OCI-LY1 (cell line): ENCODE data around the gene QRFP.

ENCODE experiments used
- H2AFZ ChIP-seq: fragments of 200-600 bp; sonication (generic), shearing (Covaris generic); 2 replicates; pipeline ENCODE4 v1.6.0; 2014; ENCODE audit warnings: antibody characterized with exemption, mild to moderate bottlenecking, low read length
- H3F3A ChIP-seq: fragments of 200-600 bp; sonication (generic), shearing (Covaris generic); 2 replicates; pipeline ENCODE4 v1.6.0; 2014; ENCODE audit warnings: mild to moderate bottlenecking, antibody characterized with exemption, low read length, moderate library complexity; ENCODE audit not compliant: insufficient read depth
- H3K27ac ChIP-seq: fragments of 200-600 bp; sonication (generic); 2 replicates; pipeline ENCODE4 v1.5.1; 2014; ENCODE audit warnings: low read length, mixed run types, mild to moderate bottlenecking, low read depth; ENCODE audit not compliant: poor library complexity, severe bottlenecking
- H3K27me3 ChIP-seq: fragments of 200-600 bp; sonication (generic); 2 replicates; pipeline ENCODE4 v1.6.0; 2014; ENCODE audit warnings: antibody characterized with exemption, mild to moderate bottlenecking, low read length, moderate library complexity; ENCODE audit not compliant: insufficient read depth
- H3K36me3 ChIP-seq: fragments of 200-600 bp; sonication (generic); 2 replicates; pipeline ENCODE4 v1.6.1; 2014; ENCODE audit warnings: mild to moderate bottlenecking, antibody characterized with exemption, low read length, moderate library complexity, mixed read lengths; ENCODE audit not compliant: insufficient read depth
- H3K4me1 ChIP-seq: fragments of 200-600 bp; sonication (generic); 2 replicates; pipeline ENCODE4 v1.5.1; 2014; ENCODE audit warnings: mild to moderate bottlenecking, low read length, moderate library complexity; ENCODE audit not compliant: insufficient read depth, severe bottlenecking
- H3K4me2 ChIP-seq: fragments of 200-600 bp; sonication (generic), shearing (Covaris generic); 2 replicates; pipeline ENCODE4 v1.6.1; 2014; ENCODE audit warnings: low read length
- H3K4me3 ChIP-seq: fragments of 200-600 bp; sonication (generic); 2 replicates; pipeline ENCODE4 v1.5.1; 2014; ENCODE audit warnings: low read length, low read depth, mild to moderate bottlenecking, mixed read lengths; ENCODE audit not compliant: poor library complexity, severe bottlenecking
- H3K79me2 ChIP-seq: fragments of 200-600 bp; shearing (Covaris generic); 2 replicates; pipeline ENCODE4 v1.6.1; 2016; ENCODE audit warnings: mixed run types, low read length, mixed read lengths; ENCODE audit not compliant: insufficient read depth
- H3K9ac ChIP-seq: fragments of 200-600 bp; sonication (generic), shearing (Covaris generic); 2 replicates; pipeline ENCODE4 v1.6.1; 2014; ENCODE audit warnings: mild to moderate bottlenecking, low read length, mixed read lengths
- H3K9me2 ChIP-seq: fragments of 200-600 bp; sonication (generic), shearing (Covaris generic); 2 replicates; pipeline ENCODE4 v1.6.1; 2014; ENCODE audit warnings: low read depth, mild to moderate bottlenecking, low read length, mixed read lengths
- H3K9me3 ChIP-seq: fragments of 200-600 bp; shearing (Covaris generic); 2 replicates; pipeline ENCODE4 v1.6.1; 2014; ENCODE audit warnings: low read length, mixed read lengths
- H4K20me1 ChIP-seq: fragments of 200-600 bp; sonication (generic), shearing (Covaris generic); 2 replicates; pipeline ENCODE4 v1.6.0; 2016; ENCODE audit warnings: mild to moderate bottlenecking, low read length; ENCODE audit not compliant: insufficient read depth
- EZH2 ChIP-seq: fragments of 200-600 bp; sonication (generic), shearing (Covaris generic); IDR thresholded peaks from 2 replicates; pipeline ENCODE4 v1.8.0; 2017; ENCODE audit warnings: borderline replicate concordance, mixed run types, mild to moderate bottlenecking, antibody characterized with exemption, low read length, moderate library complexity, mixed read lengths
- TF ChIP-seq, protein P1 (sequence below): fragments of 200-600 bp; sonication (generic), shearing (Covaris generic); IDR thresholded peaks from 2 replicates; pipeline ENCODE4 v1.5.1; 2017; ENCODE audit warnings: mild to moderate bottlenecking, antibody characterized with exemption, low read length, moderate library complexity, mixed read lengths

QRFP gene

DNA sequence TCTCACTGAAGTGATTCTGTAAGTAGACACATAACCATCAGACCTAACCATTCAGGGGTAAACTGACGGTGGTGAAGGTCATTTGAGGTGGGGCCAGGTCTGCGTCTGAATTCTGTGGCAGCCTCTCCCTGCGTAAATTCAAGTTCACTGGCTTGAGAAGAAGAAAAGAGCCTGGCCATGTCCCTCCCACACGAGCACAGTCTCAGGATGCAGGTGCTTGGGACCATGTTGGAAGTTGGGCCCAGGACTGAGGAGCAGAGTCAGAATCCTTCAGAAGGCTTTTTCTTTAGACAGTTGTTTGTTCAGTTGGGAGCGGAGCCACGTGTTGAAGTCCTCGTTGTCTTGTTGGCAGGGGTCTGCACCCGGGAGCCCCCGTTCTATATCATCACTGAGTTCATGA is 24.1 kb downstream of the QRFP start:
- Histone ChIP-seq H3F3A (no peaks in the 10 kb centered on the region), H3K27me3 (no peaks in the 10 kb centered on the region), H3K9me2 (no peaks in the 10 kb centered on the region), H4K20me1 (no peaks in the 10 kb centered on the region), H3K4me3 (no peak overlapping the region), H3K27ac (no peak overlapping the region), H2AFZ (no peak overlapping the region), H3K4me2 (no peak overlapping the region), H3K4me1 (peaks cover 11% of the 10 kb centered on the region), H3K36me3 (peaks cover 10% of the 10 kb centered on the region; the same call in 1 of the 2 replicates), H3K9ac (no peak overlapping the region), H3K9me3 (no peaks in the 10 kb centered on the region), H3K79me2 (no peaks in the 10 kb centered on the region)
- TF ChIP-seq, protein P1, sequence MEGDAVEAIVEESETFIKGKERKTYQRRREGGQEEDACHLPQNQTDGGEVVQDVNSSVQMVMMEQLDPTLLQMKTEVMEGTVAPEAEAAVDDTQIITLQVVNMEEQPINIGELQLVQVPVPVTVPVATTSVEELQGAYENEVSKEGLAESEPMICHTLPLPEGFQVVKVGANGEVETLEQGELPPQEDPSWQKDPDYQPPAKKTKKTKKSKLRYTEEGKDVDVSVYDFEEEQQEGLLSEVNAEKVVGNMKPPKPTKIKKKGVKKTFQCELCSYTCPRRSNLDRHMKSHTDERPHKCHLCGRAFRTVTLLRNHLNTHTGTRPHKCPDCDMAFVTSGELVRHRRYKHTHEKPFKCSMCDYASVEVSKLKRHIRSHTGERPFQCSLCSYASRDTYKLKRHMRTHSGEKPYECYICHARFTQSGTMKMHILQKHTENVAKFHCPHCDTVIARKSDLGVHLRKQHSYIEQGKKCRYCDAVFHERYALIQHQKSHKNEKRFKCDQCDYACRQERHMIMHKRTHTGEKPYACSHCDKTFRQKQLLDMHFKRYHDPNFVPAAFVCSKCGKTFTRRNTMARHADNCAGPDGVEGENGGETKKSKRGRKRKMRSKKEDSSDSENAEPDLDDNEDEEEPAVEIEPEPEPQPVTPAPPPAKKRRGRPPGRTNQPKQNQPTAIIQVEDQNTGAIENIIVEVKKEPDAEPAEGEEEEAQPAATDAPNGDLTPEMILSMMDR = no peak
- no peak for TF ChIP-seq EZH2

DNA sequence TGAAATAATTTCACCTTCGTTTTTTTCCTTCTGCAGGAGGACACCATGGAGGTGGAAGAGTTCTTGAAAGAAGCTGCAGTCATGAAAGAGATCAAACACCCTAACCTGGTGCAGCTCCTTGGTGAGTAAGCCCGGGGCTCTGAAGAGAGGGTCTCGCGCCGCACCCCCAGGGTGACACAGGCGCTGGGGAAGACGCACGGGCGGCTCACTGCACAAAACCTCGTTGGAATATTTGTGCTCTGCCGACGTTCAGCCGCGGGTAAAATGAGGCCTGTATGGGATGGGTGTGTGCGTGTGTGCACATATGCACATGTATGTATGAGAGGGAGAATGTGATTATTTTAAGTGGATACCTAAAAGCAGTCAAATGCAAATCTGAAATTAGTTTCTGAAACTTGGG is 24.5 kb downstream of the QRFP start:
- H4K20me1 ChIP-seq = no peaks in the 10 kb centered on the region
- H3K27me3 ChIP-seq = no peaks in the 10 kb centered on the region
- H3K27ac ChIP-seq = no peak overlapping the region
- no peaks in the 10 kb centered on the region for H3K9me2 ChIP-seq
- no peaks in the 10 kb centered on the region for H3K79me2 ChIP-seq
- H3K36me3 ChIP-seq = peaks cover 10% of the 10 kb centered on the region; the same call in 1 of the 2 replicates
- H3K9me3 ChIP-seq = no peaks in the 10 kb centered on the region
- no peak overlapping the region for H3K4me2 ChIP-seq
- H2AFZ ChIP-seq = no peak overlapping the region
- H3K4me3 ChIP-seq = no peak overlapping the region
- TF ChIP-seq, protein P1 = no peak
- no peak for TF ChIP-seq EZH2
- no peak overlapping the region for H3K9ac ChIP-seq
- H3K4me1 ChIP-seq = peaks cover 11% of the 10 kb centered on the region
- no peaks in the 10 kb centered on the region for H3F3A ChIP-seq

DNA sequence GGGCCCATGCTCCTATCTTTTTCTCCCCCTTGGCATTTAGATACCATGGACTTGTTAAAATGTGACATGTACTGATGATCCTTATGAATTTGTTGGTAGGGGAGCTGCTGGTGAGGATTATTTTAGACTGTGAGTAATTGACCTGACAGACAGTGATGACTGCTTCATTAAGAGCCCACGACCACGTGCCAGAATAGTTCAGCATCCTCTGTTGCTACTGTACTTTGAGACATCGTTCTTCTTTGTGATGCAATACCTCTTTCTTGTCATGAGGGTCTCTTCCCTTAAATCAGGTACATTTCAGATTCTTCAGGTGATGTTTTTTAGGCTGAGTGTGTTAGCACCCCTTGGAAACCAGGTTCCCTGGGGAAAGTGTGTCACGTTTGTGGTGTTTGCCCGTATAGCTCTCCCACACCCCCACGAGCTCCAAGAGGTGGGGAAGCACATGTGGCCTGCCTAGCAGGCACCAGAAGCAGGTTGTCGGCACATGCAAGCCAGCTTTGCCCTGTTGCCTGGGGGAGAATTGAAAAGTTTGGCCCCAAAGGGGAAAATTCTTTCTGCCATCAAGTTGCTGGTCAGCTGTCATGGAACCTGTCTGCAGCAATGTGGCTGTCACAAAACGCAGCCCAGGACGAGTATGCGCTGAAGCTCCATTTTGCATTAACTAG is 25.1 kb downstream of the QRFP start:
- Histone ChIP-seq H3K79me2 (no peaks in the 10 kb centered on the region), H3K9ac (no peak overlapping the region), H3K4me2 (no peak overlapping the region), H3K4me1 (peaks cover 11% of the 10 kb centered on the region), H2AFZ (no peak overlapping the region), H3K9me2 (no peaks in the 10 kb centered on the region), H3F3A (no peaks in the 10 kb centered on the region), H3K9me3 (no peaks in the 10 kb centered on the region), H3K36me3 (peaks cover 10% of the 10 kb centered on the region; the same call in 1 of the 2 replicates), H3K27ac (no peak overlapping the region), H3K27me3 (no peaks in the 10 kb centered on the region), H3K4me3 (no peak overlapping the region), H4K20me1 (no peaks in the 10 kb centered on the region)
- TF ChIP-seq, protein P1 = no peak
- no peak for TF ChIP-seq EZH2
